ENCODE results near the gene YY1.
"Not testable (repeated sequence)": the region's sequence is repeated elsewhere in the genome, so short reads cannot be mapped to it uniquely, and the experiment has no call there.

Gene YY1

GRCh38 chr14:100307766-100308426 is 69.0 kb downstream of the YY1 start:
- Histone ChIP-seq H3K4me2 (ENCODE audit: low read length) (no peak overlapping the region), H3K9ac (ENCODE audit: low read length) (no peak overlapping the region)

GRCh38 chr14:100308427-100308792 is 69.5 kb downstream of the YY1 start:
- not testable (repeated sequence) for H3K9me3 ChIP-seq (ENCODE audit: low read length); H3K27me3 ChIP-seq (ENCODE audit: insufficient read depth, low read length); H3K79me2 ChIP-seq (ENCODE audit: insufficient read depth, low read length); H2AFZ ChIP-seq (ENCODE audit: low read length); H3F3A ChIP-seq (ENCODE audit: insufficient read depth, low read length); H3K4me2 ChIP-seq (ENCODE audit: low read length); H3K9ac ChIP-seq (ENCODE audit: low read length); H3K36me3 ChIP-seq (ENCODE audit: insufficient read depth, low read length); H3K4me3 ChIP-seq (ENCODE audit: low read depth, low read length, poor library complexity, severe bottlenecking); H3K9me2 ChIP-seq (ENCODE audit: low read depth, low read length); H4K20me1 ChIP-seq (ENCODE audit: insufficient read depth, low read length); H3K27ac ChIP-seq (ENCODE audit: low read depth, low read length, poor library complexity, severe bottlenecking)
- H3K4me1 ChIP-seq (ENCODE audit: insufficient read depth, low read length, severe bottlenecking), result peaks cover 26% of the 10 kb centered on the region

More at GRCh38 chr14:100307766-100308426, 69.0 kb downstream of the YY1 start:
- no peak overlapping the region for H2AFZ ChIP-seq (ENCODE audit: low read length)
- no peaks in the 10 kb centered on the region for H3K9me3 ChIP-seq (ENCODE audit: low read length)
- no peak for TF ChIP-seq CTCF (IDR thresholded peaks at IDR 0.05; ENCODE audit: low read length)
- TF ChIP-seq EZH2 (IDR thresholded peaks at IDR 0.05; ENCODE audit: borderline replicate concordance, low read length), result no peak
- no peaks in the 10 kb centered on the region for H4K20me1 ChIP-seq (ENCODE audit: insufficient read depth, low read length)
- H3K27me3 ChIP-seq (ENCODE audit: insufficient read depth, low read length), result 0 out of 2 replicates have a peak, but pooled peaks cover 5% of the 10 kb centered on the region
- H3K79me2 ChIP-seq (ENCODE audit: insufficient read depth, low read length), result no peaks in the 10 kb centered on the region
- H3K36me3 ChIP-seq (ENCODE audit: insufficient read depth, low read length), result no peaks in the 10 kb centered on the region
- peaks cover 26% of the 10 kb centered on the region for H3K4me1 ChIP-seq (ENCODE audit: insufficient read depth, low read length, severe bottlenecking)
- no peak overlapping the region for H3K4me3 ChIP-seq (ENCODE audit: low read depth, low read length, poor library complexity, severe bottlenecking)
- no peaks in the 10 kb centered on the region for H3K9me2 ChIP-seq (ENCODE audit: low read depth, low read length)
- no peaks in the 10 kb centered on the region for H3F3A ChIP-seq (ENCODE audit: insufficient read depth, low read length)
- no peak overlapping the region for H3K27ac ChIP-seq (ENCODE audit: low read depth, low read length, poor library complexity, severe bottlenecking)

GRCh38 chr14:100309028-100309737 is 70.2 kb downstream of the YY1 start:
- Histone ChIP-seq H3K9me3 (ENCODE audit: low read length) (no peaks in the 10 kb centered on the region), H3K36me3 (ENCODE audit: insufficient read depth, low read length) (no peaks in the 10 kb centered on the region), H4K20me1 (ENCODE audit: insufficient read depth, low read length) (no peaks in the 10 kb centered on the region), H3K9me2 (ENCODE audit: low read depth, low read length) (no peaks in the 10 kb centered on the region), H3K4me2 (ENCODE audit: low read length) (no peak overlapping the region), H2AFZ (ENCODE audit: low read length) (no peak overlapping the region), H3K4me3 (ENCODE audit: low read depth, low read length, poor library complexity, severe bottlenecking) (no peak overlapping the region), H3K9ac (ENCODE audit: low read length) (no peak overlapping the region), H3K27ac (ENCODE audit: low read depth, low read length, poor library complexity, severe bottlenecking) (no peak overlapping the region), H3K4me1 (ENCODE audit: insufficient read depth, low read length, severe bottlenecking) (peaks cover 26% of the 10 kb centered on the region), H3K79me2 (ENCODE audit: insufficient read depth, low read length) (no peaks in the 10 kb centered on the region), H3K27me3 (ENCODE audit: insufficient read depth, low read length) (0 out of 2 replicates have a peak, but pooled peaks cover 5% of the 10 kb centered on the region), H3F3A (ENCODE audit: insufficient read depth, low read length) (no peaks in the 10 kb centered on the region)
- TF ChIP-seq CTCF (IDR thresholded peaks at IDR 0.05; ENCODE audit: low read length) (no peak), EZH2 (IDR thresholded peaks at IDR 0.05; ENCODE audit: borderline replicate concordance, low read length) (no peak)

GRCh38 chr14:100312110-100312876 is 73.3 kb downstream of the YY1 start:
- not testable (repeated sequence) for H3K4me3 ChIP-seq (ENCODE audit: low read depth, low read length, poor library complexity, severe bottlenecking); H3K36me3 ChIP-seq (ENCODE audit: insufficient read depth, low read length); H3K9me2 ChIP-seq (ENCODE audit: low read depth, low read length); H3K9me3 ChIP-seq (ENCODE audit: low read length); H3K4me1 ChIP-seq (ENCODE audit: insufficient read depth, low read length, severe bottlenecking); H4K20me1 ChIP-seq (ENCODE audit: insufficient read depth, low read length); H3K27ac ChIP-seq (ENCODE audit: low read depth, low read length, poor library complexity, severe bottlenecking); H3K27me3 ChIP-seq (ENCODE audit: insufficient read depth, low read length); H3F3A ChIP-seq (ENCODE audit: insufficient read depth, low read length); H2AFZ ChIP-seq (ENCODE audit: low read length); H3K9ac ChIP-seq (ENCODE audit: low read length); H3K79me2 ChIP-seq (ENCODE audit: insufficient read depth, low read length); H3K4me2 ChIP-seq (ENCODE audit: low read length)
